GM21717 (cell line): ENCODE results near the gene CEMP1.

ENCODE experiments used
- ATAC-seq: cut with Tn5 transposase; IDR thresholded peaks from one replicate; pipeline ENCODE4 v1.9.1; 2021; ENCODE audit warnings: mild to moderate bottlenecking, moderate library complexity; ENCODE audit not compliant: unreplicated experiment

Gene CEMP1

GRCh38 chr16:2520784-2521531, 10.2 kb downstream of the CEMP1 start:
- ATAC-seq = no peak

GRCh38 chr16:2520097-2520783, 11.0 kb downstream of the CEMP1 start, which contains the start of gene AMDHD2:
Gene AMDHD2, plus strand, starts transcription at chr16:2520371. Its CDS starts 88 bp downstream, at chr16:2520459.
- no peak for ATAC-seq

GRCh38 chr16:2519711-2520080, 11.5 kb downstream of the CEMP1 start:
- no peak for ATAC-seq

- ATAC-seq = no peak
Measured at GRCh38 chr16:2518823-2519710, 12.1 kb downstream of the CEMP1 start.

GRCh38 chr16:2517954-2518605, 13.1 kb downstream of the CEMP1 start:
- no peak for ATAC-seq

- ATAC-seq = no peak
Measured at GRCh38 chr16:2516391-2517240, 14.6 kb downstream of the CEMP1 start.

GRCh38 chr16:2515180-2515851, 15.9 kb downstream of the CEMP1 start:
- no peak for ATAC-seq

- no peak for ATAC-seq
Measured at GRCh38 chr16:2514333-2515179, 16.7 kb downstream of the CEMP1 start.

GRCh38 chr16:2513405-2514332, 17.5 kb downstream of the CEMP1 start, which contains the start of gene ATP6V0C:
Gene ATP6V0C, plus strand, starts transcription at chr16:2513952. Its CDS starts 152 bp downstream, at chr16:2514104.
- ATAC-seq = peak; percentile 55

GRCh38 chr16:2512735-2513404, 18.3 kb downstream of the CEMP1 start:
- ATAC-seq = no peak

GRCh38 chr16:2511996-2512734, 19.0 kb downstream of the CEMP1 start:
- no peak for ATAC-seq

- no peak for ATAC-seq
Measured at GRCh38 chr16:2511128-2511800, 19.9 kb downstream of the CEMP1 start.

GRCh38 chr16:2508722-2509400, 22.3 kb downstream of the CEMP1 start:
- ATAC-seq = no peak

- ATAC-seq = no peak
Measured at GRCh38 chr16:2507665-2508064, 23.5 kb downstream of the CEMP1 start.
